ENCODE measurements around the gene CCDC14.

GRCh38 chr3:123872621-123873020 lies 88.4 kb downstream of the CCDC14 start:
- no peak for TF ChIP-seq POLR2A (IDR thresholded peaks at IDR 0.05; ENCODE audit: low read length)
- TF ChIP-seq GATA1 (IDR thresholded peaks at IDR 0.05; ENCODE audit: low read depth, low read length) = no peak
